Endothelial cell of umbilical vein (primary cell): ENCODE measurements around the gene KLHL21. TPM values are rescaled to one million over a fixed set of nuclear protein-coding genes. Genes with fewer than 3 reads are reported as not detected.

ENCODE experiments used
- BruUV-seq: library from RNA; stranded (reverse); fragments of 400-500 nt; replicated peaks from 2 replicates; lab custom pipeline; 2021; lab: Mats Ljungman, UMichigan
- CTCF ChIA-PET: fragments of 300-600, 350-600 bp; sonication (Branson Sonifier 250); formaldehyde crosslinking; loops from one replicate; lab custom pipeline; 2021; ENCODE audit warnings: antibody characterized with exemption, inconsistent platforms; lab: Charles Lee
- POLR2A ChIA-PET: fragments of 300-600, 350-600 bp; sonication (Branson Sonifier 250); formaldehyde crosslinking; loops from one replicate; lab custom pipeline; 2021; ENCODE audit warnings: antibody characterized with exemption, inconsistent platforms; lab: Charles Lee
- DNase-seq: peaks from one replicate; pipeline ENCODE4 v3.0.0-alpha.2; 2011; ENCODE audit warnings: low read depth, low spot score
- FAIRE-seq: peaks from 2 replicates; lab custom pipeline; 2011; peaks lifted over from hg19 to GRCh38; lab: Jason Lieb, UNC
- H2AFZ ChIP-seq: 2 replicates; pipeline ENCODE4 v1.6.0; 2012; ENCODE audit warnings: low read depth, low read length, control low read depth, inconsistent platforms
- H3K27ac ChIP-seq: 2 replicates; pipeline ENCODE4 v1.5.1; 2011; ENCODE audit warnings: low read depth, mild to moderate bottlenecking, control low read depth, low read length, moderate library complexity; ENCODE audit not compliant: insufficient read depth
- H3K27me3 ChIP-seq, 2 experiments: 2 replicates each; pipeline versions ENCODE4 v1.6.0 to v1.6.1; 2011; ENCODE audit warnings: low read length in 2 of 2, mixed read lengths in 1 of 2; ENCODE audit not compliant: control insufficient read depth in 2 of 2, insufficient read depth in 2 of 2
- H3K36me3 ChIP-seq, 2 experiments: 2 replicates in 1 of 2; 3 replicates in 1 of 2; pipeline ENCODE4 v1.5.1; 2011; ENCODE audit warnings: low read length in 2 of 2, mild to moderate bottlenecking in 1 of 2, moderate library complexity in 1 of 2; ENCODE audit not compliant: control insufficient read depth in 2 of 2, insufficient read depth in 2 of 2; ENCODE audit errors: extremely low read depth in 1 of 2
- H3K4me1 ChIP-seq: 3 replicates; pipeline ENCODE4 v1.5.1; 2011; ENCODE audit warnings: mild to moderate bottlenecking, low read length; ENCODE audit not compliant: control insufficient read depth, insufficient read depth; ENCODE audit errors: extremely low read depth
- H3K4me2 ChIP-seq: 2 replicates; pipeline ENCODE4 v1.6.1; 2011; ENCODE audit warnings: low read length, control low read depth, mixed read lengths; ENCODE audit not compliant: insufficient read depth
- H3K4me3 ChIP-seq, 3 experiments: fragments of 200-600 bp in 1 of 3; sonication (generic), shearing (Covaris generic) in 1 of 3; replicated peaks in 1 of 3; 2 replicates each; pipeline ENCODE4 v1.5.1; 2011 to 2016; ENCODE audit warnings: control low read depth in 3 of 3, low read length in 3 of 3, mild to moderate bottlenecking in 2 of 3, inconsistent platforms in 1 of 3, low read depth in 1 of 3, moderate library complexity in 1 of 3; ENCODE audit not compliant: insufficient read depth in 1 of 3
- H3K79me2 ChIP-seq: 2 replicates; pipeline ENCODE4 v1.6.0; 2012; ENCODE audit warnings: low read length, inconsistent platforms; ENCODE audit not compliant: control insufficient read depth, insufficient read depth
- H3K9ac ChIP-seq: replicated peaks from 2 replicates; pipeline ENCODE3; 2011; ENCODE audit warnings: low read length, control low read depth; ENCODE audit not compliant: insufficient read depth; ENCODE audit errors: extremely low read depth
- H3K9me1 ChIP-seq: replicated peaks from 3 replicates; pipeline ENCODE4 v1.6.0; 2011; ENCODE audit warnings: mild to moderate bottlenecking, low read length; ENCODE audit not compliant: control insufficient read depth, insufficient read depth; ENCODE audit errors: extremely low read depth
- H3K9me3 ChIP-seq: replicated peaks from 2 replicates; pipeline ENCODE4 v1.5.1; 2012; ENCODE audit warnings: low read length, inconsistent platforms; ENCODE audit not compliant: control insufficient read depth, insufficient read depth
- H4K20me1 ChIP-seq: replicated peaks from 2 replicates; pipeline ENCODE3; 2011; ENCODE audit warnings: mild to moderate bottlenecking, low read length; ENCODE audit not compliant: control insufficient read depth, insufficient read depth; ENCODE audit errors: extremely low read depth
- CTCF ChIP-seq, 2 donors: IDR thresholded peaks; 1 replicate in 1 of 2; 2 replicates in 1 of 2; pipeline ENCODE4 v1.5.1; 2011; ENCODE audit warnings: low read length in 2 of 2, mild to moderate bottlenecking in 2 of 2, moderate library complexity in 2 of 2, control low read depth in 1 of 2, inconsistent platforms in 1 of 2, low read depth in 1 of 2; ENCODE audit not compliant: insufficient read depth in 1 of 2; ENCODE audit errors: extremely low read depth in 1 of 2
- EZH2 ChIP-seq: IDR thresholded peaks from 2 replicates; pipeline ENCODE4 v1.6.1; 2012; ENCODE audit warnings: borderline replicate concordance, low read depth, mild to moderate bottlenecking, moderate library complexity, low read length, inconsistent platforms; ENCODE audit not compliant: severe bottlenecking
- FOS ChIP-seq: IDR thresholded peaks from 2 replicates; pipeline ENCODE4 v1.6.1; 2011; ENCODE audit warnings: mild to moderate bottlenecking, low read length, moderate library complexity, borderline replicate concordance; ENCODE audit not compliant: insufficient read depth
- GATA2 ChIP-seq: IDR thresholded peaks from 2 replicates; pipeline ENCODE4 v1.7.0; 2011; ENCODE audit warnings: low read depth, mild to moderate bottlenecking, moderate library complexity, mixed read lengths, low read length; ENCODE audit not compliant: insufficient read length, insufficient read depth
- JUN ChIP-seq: IDR thresholded peaks from 2 replicates; pipeline ENCODE4 v1.6.1; 2011; ENCODE audit warnings: borderline replicate concordance, low read depth; ENCODE audit not compliant: insufficient read length, insufficient read depth
- MAX ChIP-seq: IDR thresholded peaks from 2 replicates; pipeline ENCODE4 v1.6.1; 2011; ENCODE audit not compliant: insufficient read depth, insufficient read length
- MYC ChIP-seq: IDR thresholded peaks from one replicate; pipeline ENCODE4 v1.6.1; 2011; ENCODE audit warnings: mild to moderate bottlenecking, low read depth, low read length
- POLR2A ChIP-seq: IDR thresholded peaks from 2 replicates; pipeline ENCODE4 v1.6.1; 2012; ENCODE audit warnings: low read depth, mild to moderate bottlenecking, control low read depth, low read length
- POLR2AphosphoS5 ChIP-seq: IDR thresholded peaks from 2 replicates; pipeline ENCODE4 v1.6.1; 2012; ENCODE audit warnings: low read depth, mild to moderate bottlenecking, control low read depth, low read length, moderate library complexity; ENCODE audit not compliant: insufficient read depth
- dilution Hi-C: fragments of 300-500 bp; cut with MboI; formaldehyde crosslinking; loops from one replicate; pipeline ENCODE4 v1.15.0; 2019; ENCODE audit warnings: low sequenced_read_pairs; ENCODE audit not compliant: extremely low pct_ligation_motif_present
- intact Hi-C: fragments of 100-400 bp; cut with micrococcal nuclease; formaldehyde crosslinking; loops from one replicate; pipeline ENCODE4 v1.10.0; 2022
- polyA plus RNA-seq, 4 experiments: library from polyadenylated mRNA; depleted of rRNA in 3 of 4; stranded (reverse) in 3 of 4; unstranded in 1 of 4; fragments of >200 nt; gene quantifications; 2 replicates each; pipeline versions ENCODE4 v1.2.1 to v1.2.3, GENCODE V29; 2011 to 2012; ENCODE audit warnings: missing spikeins in 1 of 4
- total RNA-seq: library from RNA; stranded (reverse); gene quantifications from 2 replicates; pipeline ENCODE4 v1.2.3, GENCODE V29; 2021

Gene KLHL21
- total and polyA plus RNA-seq, 2 donors (not counting 3 experiments of a cell fraction or from before 2014, with no cell fraction given), result 18.0 to 22.4 TPM

- CTCF ChIA-PET, result no interaction called here
- H3K9me1 ChIP-seq, result no peaks in the 10 kb centered on the region
- no peak overlapping the region for H3K4me3 ChIP-seq
- no peaks in the 10 kb centered on the region for H3K79me2 ChIP-seq
- H3K4me2 ChIP-seq, result no peak overlapping the region
- no peak for FAIRE-seq
- no peaks in the 10 kb centered on the region for H3K9me3 ChIP-seq
- no peaks in the 10 kb centered on the region for H4K20me1 ChIP-seq
- no peak overlapping the region for H3K27ac ChIP-seq
- POLR2A ChIA-PET, result no interaction called here
- no TSS peak for BruUV-seq
- H2AFZ ChIP-seq, result no peak overlapping the region
- no peak overlapping the region for H3K9ac ChIP-seq
- no peak for TF ChIP-seq JUN
- TF ChIP-seq MYC, result no peak
- TF ChIP-seq EZH2, result no peak
- no peak for TF ChIP-seq GATA2
- TF ChIP-seq MAX, result no peak
- TF ChIP-seq POLR2AphosphoS5, result no peak
- no peak for TF ChIP-seq POLR2A
- no peak for TF ChIP-seq CTCF (IDR thresholded peaks at IDR 0.05; ENCODE audit: extremely low read depth in 1 of 2, insufficient read depth in 1 of 2, low read depth in 1 of 2, low read length in 2 of 2)
- TF ChIP-seq FOS, result no peak
- intact Hi-C loops, result no loop called here
- dilution Hi-C loops, result no loop called here
- peaks cover 5 to 13% of the 10 kb centered on the region in 2 experiments for H3K27me3 ChIP-seq
- DNase-seq, result no peak
- H3K4me1 ChIP-seq, result no peaks in the 10 kb centered on the region
- H3K36me3 ChIP-seq, result no peaks in the 10 kb centered on the region
Measured at GRCh38 chr1:6574025-6574620, 28.5 kb downstream of the KLHL21 start.
